ENCODE measurements around the gene MUS81. TPM values are rescaled to one million over a fixed set of nuclear protein-coding genes. Genes with fewer than 3 reads are reported as not detected.
"Not testable (repeated sequence)": the region's sequence is repeated elsewhere in the genome, so short reads cannot be mapped to it uniquely, and the experiment has no call there.

Gene MUS81
- total and polyA plus RNA-seq, 2 experiments from 2014 or later, result 23.8 to 47.0 TPM

GRCh38 chr11:65843811-65844210 is 16.4 kb upstream of the MUS81 start:
- no peak overlapping the region for H3K4me3 ChIP-seq
- no peaks in the 10 kb centered on the region for H3K27me3 ChIP-seq
- no peaks in the 10 kb centered on the region for H3K9me3 ChIP-seq (ENCODE audit: low read depth)
- WGBS (ENCODE audit: low lambda C conversion rate, missing lambda C conversion rate), result 88% methylated on average over 3 of the region's 3 CpGs
- peaks cover 8% of the 10 kb centered on the region for H3K4me1 ChIP-seq (ENCODE audit: insufficient read depth)
- no peak for TF ChIP-seq EZH2phosphoT487 (IDR thresholded peaks at IDR 0.05; ENCODE audit: low read depth, severe bottlenecking, unreplicated experiment)
- no peak for TF ChIP-seq EZH2 (IDR thresholded peaks at IDR 0.05; ENCODE audit: borderline replicate concordance)
- no peak for TF ChIP-seq CTCF (IDR thresholded peaks at IDR 0.05; ENCODE audit: poor library complexity)
- no peaks in the 10 kb centered on the region for H3K36me3 ChIP-seq (replicated peaks; ENCODE audit: insufficient read depth, low read depth)
- DNase-seq (ENCODE audit: low spot score), result peak; percentile 14
- no peaks in the 10 kb centered on the region for H3K9me2 ChIP-seq (replicated peaks; ENCODE audit: insufficient read depth)
- H3K27ac ChIP-seq, result peak overlapping the region; percentile 75
- H2AFZ ChIP-seq, result no peak overlapping the region
- no peaks in the 10 kb centered on the region for H3K79me2 ChIP-seq
- H4K20me1 ChIP-seq (ENCODE audit: insufficient read depth, poor library complexity, severe bottlenecking), result no peaks in the 10 kb centered on the region
- peak overlapping the region; percentile 43 for H3K4me2 ChIP-seq

- H3K4me1 ChIP-seq (ENCODE audit: insufficient read depth), result peaks cover 8% of the 10 kb centered on the region
- H3K79me2 ChIP-seq, result no peaks in the 10 kb centered on the region
- no peak overlapping the region for H2AFZ ChIP-seq
- H3K9me3 ChIP-seq (ENCODE audit: low read depth), result no peaks in the 10 kb centered on the region
- no peaks in the 10 kb centered on the region for H3K9me2 ChIP-seq (replicated peaks; ENCODE audit: insufficient read depth)
- 76% methylated on average over 10 of the region's 10 CpGs for WGBS (ENCODE audit: low lambda C conversion rate, missing lambda C conversion rate)
- TF ChIP-seq EZH2phosphoT487 (IDR thresholded peaks at IDR 0.05; ENCODE audit: low read depth, severe bottlenecking, unreplicated experiment) (no peak), CTCF (IDR thresholded peaks at IDR 0.05; ENCODE audit: poor library complexity) (no peak), EZH2 (IDR thresholded peaks at IDR 0.05; ENCODE audit: borderline replicate concordance) (no peak)
- no peaks in the 10 kb centered on the region for H4K20me1 ChIP-seq (ENCODE audit: insufficient read depth, poor library complexity, severe bottlenecking)
- no peaks in the 10 kb centered on the region for H3K27me3 ChIP-seq
- peak overlapping the region; percentile 43 for H3K4me2 ChIP-seq
- peak; percentile 22 for DNase-seq (ENCODE audit: low spot score)
- no peak overlapping the region for H3K4me3 ChIP-seq
- no peaks in the 10 kb centered on the region for H3K36me3 ChIP-seq (replicated peaks; ENCODE audit: insufficient read depth, low read depth)
- peak overlapping the region; percentile 75 for H3K27ac ChIP-seq
These were observed 15.9 kb upstream of the MUS81 start for GRCh38 chr11:65844231-65844872.

- no peak for TF ChIP-seq CTCF (IDR thresholded peaks at IDR 0.05; ENCODE audit: poor library complexity)
- Histone ChIP-seq H2AFZ (no peak overlapping the region), H3K4me3 (no peak overlapping the region), H3K9me3 (ENCODE audit: low read depth) (no peaks in the 10 kb centered on the region), H3K9me2 (replicated peaks; ENCODE audit: insufficient read depth) (no peaks in the 10 kb centered on the region), H3K4me1 (ENCODE audit: insufficient read depth) (peaks cover 9% of the 10 kb centered on the region), H3K36me3 (replicated peaks; ENCODE audit: insufficient read depth, low read depth) (no peaks in the 10 kb centered on the region), H3K79me2 (no peaks in the 10 kb centered on the region), H4K20me1 (ENCODE audit: insufficient read depth, poor library complexity, severe bottlenecking) (no peaks in the 10 kb centered on the region), H3K27me3 (no peaks in the 10 kb centered on the region), H3K27ac (no peak overlapping the region), H3K4me2 (no peak overlapping the region)
- 68% methylated on average over 3 of the region's 3 CpGs for WGBS (ENCODE audit: low lambda C conversion rate, missing lambda C conversion rate)
- no peak for DNase-seq (ENCODE audit: low spot score)
These were observed 12.5 kb upstream of the MUS81 start for GRCh38 chr11:65847746-65848145.

- H3K27ac ChIP-seq; H3K36me3 ChIP-seq (replicated peaks; ENCODE audit: insufficient read depth, low read depth); H3K79me2 ChIP-seq; H3K9me3 ChIP-seq (ENCODE audit: low read depth); H3K4me3 ChIP-seq; H3K9me2 ChIP-seq (replicated peaks; ENCODE audit: insufficient read depth); H4K20me1 ChIP-seq (ENCODE audit: insufficient read depth, poor library complexity, severe bottlenecking); H3K4me2 ChIP-seq; H2AFZ ChIP-seq; H3K27me3 ChIP-seq; DNase-seq (ENCODE audit: low spot score): not testable (repeated sequence)
- peaks cover 18% of the 10 kb centered on the region for H3K4me1 ChIP-seq (ENCODE audit: insufficient read depth)
- 71% methylated on average over 7 of the region's 7 CpGs for WGBS (ENCODE audit: low lambda C conversion rate, missing lambda C conversion rate)
These were observed 11.5 kb upstream of the MUS81 start for GRCh38 chr11:65848693-65849092.
